MM.1S (cell line): ENCODE results near the gene PRKG1.

Experiments used
- DNase-seq: peaks from one replicate; pipeline ENCODE4 v3.0.0-alpha.2; 2015
- H2AFZ ChIP-seq: fragments of 300-600 bp; sonication (generic); 2 replicates; pipeline ENCODE4 v1.6.0; 2016; ENCODE audit warnings: antibody characterized with exemption, low read length
- H3F3A ChIP-seq: fragments of 300-600 bp; sonication (generic); 2 replicates; pipeline ENCODE4 v1.6.1; 2016; ENCODE audit warnings: mild to moderate bottlenecking, antibody characterized with exemption, low read length, moderate library complexity, mixed read lengths; ENCODE audit not compliant: insufficient read depth
- H3K27ac ChIP-seq: fragments of 300-600 bp; sonication (generic); 2 replicates; pipeline ENCODE4 v1.5.1; 2016; ENCODE audit warnings: mild to moderate bottlenecking, low read length
- H3K27me3 ChIP-seq: fragments of 300-600 bp; sonication (generic); replicated peaks from 2 replicates; pipeline ENCODE4 v1.6.0; 2016; ENCODE audit warnings: low read length; ENCODE audit not compliant: insufficient read depth
- H3K36me3 ChIP-seq: fragments of 300-600 bp; sonication (generic); replicated peaks from 2 replicates; pipeline ENCODE4 v1.6.1; 2016; ENCODE audit warnings: mild to moderate bottlenecking, low read length, mixed read lengths; ENCODE audit not compliant: insufficient read depth
- H3K4me1 ChIP-seq: fragments of 300-600 bp; sonication (generic); 2 replicates; pipeline ENCODE4 v1.6.1; 2016; ENCODE audit warnings: low read length, mixed read lengths
- H3K4me2 ChIP-seq: fragments of 300-600 bp; sonication (generic); 2 replicates; pipeline ENCODE4 v1.6.0; 2016; ENCODE audit warnings: low read depth, low read length
- H3K4me3 ChIP-seq: fragments of 300-600 bp; sonication (generic); 2 replicates; pipeline ENCODE4 v1.5.1; 2016; ENCODE audit warnings: low read length, mixed read lengths
- H3K79me2 ChIP-seq: fragments of 300-600 bp; sonication (generic); 2 replicates; pipeline ENCODE4 v1.6.1; 2016; ENCODE audit warnings: mixed run types, low read length, mixed read lengths
- H3K9ac ChIP-seq: fragments of 300-600 bp; sonication (generic); 2 replicates; pipeline ENCODE4 v1.6.1; 2016; ENCODE audit warnings: low read length, mixed read lengths
- H3K9me2 ChIP-seq: fragments of 300-600 bp; sonication (generic); replicated peaks from 2 replicates; pipeline ENCODE4 v1.6.1; 2016; ENCODE audit warnings: mild to moderate bottlenecking, low read length, mixed read lengths; ENCODE audit not compliant: insufficient read depth
- H3K9me3 ChIP-seq: fragments of 300-600 bp; sonication (generic); replicated peaks from 2 replicates; pipeline ENCODE4 v1.6.1; 2016; ENCODE audit warnings: mild to moderate bottlenecking, low read length, mixed read lengths; ENCODE audit not compliant: insufficient read depth
- H4K20me1 ChIP-seq: fragments of 300-600 bp; sonication (generic); 2 replicates; pipeline ENCODE4 v1.6.1; 2016; ENCODE audit warnings: mild to moderate bottlenecking, low read length, moderate library complexity, mixed read lengths; ENCODE audit not compliant: insufficient read depth
- EZH2 ChIP-seq: fragments of 300-600 bp; sonication (generic); optimal IDR thresholded peaks from 2 replicates; pipeline ENCODE3; 2017; ENCODE audit warnings: low read depth, mild to moderate bottlenecking, antibody characterized with exemption, low read length, mixed read lengths
- EZH2phosphoT487 ChIP-seq: fragments of 300-600 bp; sonication (generic); IDR thresholded peaks from 2 replicates; pipeline ENCODE4 v1.6.1; 2018; ENCODE audit warnings: antibody characterized with exemption, low read length
- TF ChIP-seq, protein P1 (sequence below): fragments of 300-600 bp; sonication (generic); IDR thresholded peaks from 2 replicates; pipeline ENCODE4 v1.5.1; 2016; ENCODE audit warnings: antibody characterized with exemption, low read length, mixed read lengths

PRKG1 gene

DNA sequence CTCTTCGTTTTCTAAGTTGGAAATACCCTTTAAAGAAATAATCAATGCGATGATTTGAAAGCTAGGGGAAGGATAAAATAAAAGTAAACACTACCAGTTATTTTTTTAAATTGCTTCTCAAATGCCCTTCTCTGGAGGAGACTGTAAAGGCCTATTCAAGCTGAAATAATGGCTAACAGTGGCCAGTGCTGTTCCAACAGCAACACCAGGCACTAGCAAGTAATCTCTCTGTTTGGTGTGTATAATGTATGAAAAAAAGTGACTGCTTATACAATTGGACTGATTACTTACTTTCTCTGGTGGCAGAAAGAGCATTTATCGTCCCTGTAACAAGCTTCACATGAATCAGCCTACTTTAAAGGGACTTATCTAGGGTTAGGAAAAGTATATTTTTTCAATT is 522.4 kb downstream of the PRKG1 start:
- H4K20me1 ChIP-seq: no peaks in the 10 kb centered on the region
- DNase-seq: no peak

GRCh38 chr10:51599647-51600046 is 525.4 kb downstream of the PRKG1 start:
- DNase-seq: no peak
- TF ChIP-seq EZH2 (no peak), EZH2phosphoT487 (no peak)
- TF ChIP-seq, protein P1, sequence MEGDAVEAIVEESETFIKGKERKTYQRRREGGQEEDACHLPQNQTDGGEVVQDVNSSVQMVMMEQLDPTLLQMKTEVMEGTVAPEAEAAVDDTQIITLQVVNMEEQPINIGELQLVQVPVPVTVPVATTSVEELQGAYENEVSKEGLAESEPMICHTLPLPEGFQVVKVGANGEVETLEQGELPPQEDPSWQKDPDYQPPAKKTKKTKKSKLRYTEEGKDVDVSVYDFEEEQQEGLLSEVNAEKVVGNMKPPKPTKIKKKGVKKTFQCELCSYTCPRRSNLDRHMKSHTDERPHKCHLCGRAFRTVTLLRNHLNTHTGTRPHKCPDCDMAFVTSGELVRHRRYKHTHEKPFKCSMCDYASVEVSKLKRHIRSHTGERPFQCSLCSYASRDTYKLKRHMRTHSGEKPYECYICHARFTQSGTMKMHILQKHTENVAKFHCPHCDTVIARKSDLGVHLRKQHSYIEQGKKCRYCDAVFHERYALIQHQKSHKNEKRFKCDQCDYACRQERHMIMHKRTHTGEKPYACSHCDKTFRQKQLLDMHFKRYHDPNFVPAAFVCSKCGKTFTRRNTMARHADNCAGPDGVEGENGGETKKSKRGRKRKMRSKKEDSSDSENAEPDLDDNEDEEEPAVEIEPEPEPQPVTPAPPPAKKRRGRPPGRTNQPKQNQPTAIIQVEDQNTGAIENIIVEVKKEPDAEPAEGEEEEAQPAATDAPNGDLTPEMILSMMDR: no peak
- no peaks in the 10 kb centered on the region for H3K9me2 ChIP-seq

More for the DNA sequence above, 522.4 kb downstream of the PRKG1 start:
- H3K79me2 ChIP-seq: no peaks in the 10 kb centered on the region
- no peak overlapping the region for H3K9ac ChIP-seq
- TF ChIP-seq EZH2: no peak
- TF ChIP-seq EZH2phosphoT487: no peak
- H3K27me3 ChIP-seq: no peaks in the 10 kb centered on the region
- H3K9me2 ChIP-seq: no peaks in the 10 kb centered on the region
- no peak overlapping the region for H2AFZ ChIP-seq
- no peak overlapping the region for H3K4me2 ChIP-seq
- H3F3A ChIP-seq: no peaks in the 10 kb centered on the region
- no peak overlapping the region for H3K4me3 ChIP-seq
- H3K36me3 ChIP-seq: no peaks in the 10 kb centered on the region
- H3K9me3 ChIP-seq: no peaks in the 10 kb centered on the region
- H3K27ac ChIP-seq: no peak overlapping the region
- H3K4me1 ChIP-seq: no peaks in the 10 kb centered on the region

GRCh38 chr10:51602326-51602725 is 528.0 kb downstream of the PRKG1 start:
- no peak for DNase-seq
- Histone ChIP-seq H3K36me3 (no peaks in the 10 kb centered on the region), H3F3A (no peaks in the 10 kb centered on the region), H3K4me1 (no peaks in the 10 kb centered on the region), H3K9me2 (no peaks in the 10 kb centered on the region), H3K4me3 (no peak overlapping the region), H3K9ac (no peak overlapping the region), H3K79me2 (no peaks in the 10 kb centered on the region), H3K9me3 (no peaks in the 10 kb centered on the region), H3K27ac (no peak overlapping the region), H4K20me1 (no peaks in the 10 kb centered on the region), H3K27me3 (no peaks in the 10 kb centered on the region), H3K4me2 (no peak overlapping the region), H2AFZ (no peak overlapping the region)
- TF ChIP-seq EZH2 (no peak), EZH2phosphoT487 (no peak)
- TF ChIP-seq, protein P1: no peak

More at GRCh38 chr10:51599647-51600046, 525.4 kb downstream of the PRKG1 start:
- Histone ChIP-seq H3K9ac (no peak overlapping the region), H3F3A (no peaks in the 10 kb centered on the region), H3K36me3 (no peaks in the 10 kb centered on the region), H2AFZ (no peak overlapping the region), H3K4me1 (no peaks in the 10 kb centered on the region), H3K4me3 (no peak overlapping the region), H4K20me1 (no peaks in the 10 kb centered on the region), H3K27ac (no peak overlapping the region), H3K4me2 (no peak overlapping the region), H3K79me2 (no peaks in the 10 kb centered on the region), H3K9me3 (no peaks in the 10 kb centered on the region), H3K27me3 (no peaks in the 10 kb centered on the region)

- Histone ChIP-seq H3K9ac (no peak overlapping the region), H3K4me3 (no peak overlapping the region), H2AFZ (no peak overlapping the region), H3K9me3 (no peaks in the 10 kb centered on the region), H3K4me1 (no peaks in the 10 kb centered on the region), H4K20me1 (no peaks in the 10 kb centered on the region), H3K79me2 (no peaks in the 10 kb centered on the region), H3K36me3 (no peaks in the 10 kb centered on the region), H3K27me3 (no peaks in the 10 kb centered on the region), H3F3A (no peaks in the 10 kb centered on the region), H3K9me2 (no peaks in the 10 kb centered on the region), H3K4me2 (no peak overlapping the region), H3K27ac (no peak overlapping the region)
- DNase-seq: no peak
- TF ChIP-seq EZH2: no peak
- TF ChIP-seq EZH2phosphoT487: no peak
- TF ChIP-seq, protein P1: no peak
Measured at GRCh38 chr10:51604579-51604978, 530.3 kb downstream of the PRKG1 start.
